PFSK-1 (cell line): ENCODE data around the gene VWF.

ENCODE experiments used
- FOXP2 ChIP-seq: optimal IDR thresholded peaks from 2 replicates; pipeline ENCODE3; 2011; ENCODE audit warnings: borderline replicate concordance, control low read depth, inconsistent platforms; ENCODE audit not compliant: insufficient read depth; ENCODE audit errors: extremely low read length, extremely low read depth
- POLR2AphosphoS5 ChIP-seq: IDR thresholded peaks from 2 replicates; pipeline ENCODE4 v1.6.1; 2012; ENCODE audit warnings: low read depth, mild to moderate bottlenecking, control low read depth, low read length, moderate library complexity
- REST ChIP-seq, 2 experiments: IDR thresholded peaks; 2 replicates each; pipeline versions ENCODE4 v1.6.1 to v1.8.0; 2011 to 2012; ENCODE audit warnings: low read depth in 2 of 2, low read length in 2 of 2, control low read depth in 1 of 2, inconsistent platforms in 1 of 2, mild to moderate bottlenecking in 1 of 2, moderate library complexity in 1 of 2; ENCODE audit not compliant: insufficient read depth in 1 of 2
- SIN3A ChIP-seq: IDR thresholded peaks from 2 replicates; pipeline ENCODE4 v1.6.1; 2012; ENCODE audit warnings: mild to moderate bottlenecking, low read length, moderate library complexity, borderline replicate concordance; ENCODE audit not compliant: insufficient read depth
- TAF1 ChIP-seq: IDR thresholded peaks from 2 replicates; pipeline ENCODE4 v1.6.1; 2012; ENCODE audit warnings: low read length, control low read depth, borderline replicate concordance; ENCODE audit not compliant: insufficient read depth

The VWF gene

DNA sequence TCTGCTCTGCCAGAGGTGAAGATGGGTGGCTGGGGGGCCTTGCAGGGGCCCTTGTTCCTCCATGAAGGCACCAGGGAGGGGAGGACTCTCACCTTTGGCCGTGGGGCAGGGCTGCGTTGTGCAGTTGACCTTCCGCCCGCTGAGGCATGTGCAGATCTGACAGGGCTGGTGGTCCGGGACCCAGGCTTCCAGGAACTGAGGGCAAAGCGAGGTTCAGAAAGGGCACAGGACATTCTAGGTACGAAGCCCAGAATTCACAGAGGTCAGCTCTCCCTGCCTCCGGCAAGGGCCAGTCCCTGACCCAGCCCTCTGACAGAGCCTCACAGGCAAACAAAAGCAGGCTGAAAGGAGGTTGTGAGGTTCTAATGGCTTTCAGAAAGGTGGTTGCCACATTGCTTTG, 139.0 kb downstream of the VWF start:
- TF ChIP-seq SIN3A (no peak), REST (IDR thresholded peaks at IDR 0.05; ENCODE audit: insufficient read depth in 1 of 2, low read depth in 2 of 2, low read length in 2 of 2) (no peak), FOXP2 (no peak), TAF1 (no peak), POLR2AphosphoS5 (no peak)

GRCh38 chr12:5984873-5985272, 139.6 kb downstream of the VWF start:
- no peak for TF ChIP-seq TAF1

- TF ChIP-seq FOXP2: no peak
- no peak for TF ChIP-seq POLR2AphosphoS5
- TF ChIP-seq TAF1: no peak
- no peak for TF ChIP-seq REST (IDR thresholded peaks at IDR 0.05; ENCODE audit: insufficient read depth in 1 of 2, low read depth in 2 of 2, low read length in 2 of 2)
These were observed 142.4 kb downstream of the VWF start for GRCh38 chr12:5982106-5982505.

- no peak for TF ChIP-seq REST (IDR thresholded peaks at IDR 0.05; ENCODE audit: insufficient read depth in 1 of 2, low read depth in 2 of 2, low read length in 2 of 2)
- no peak for TF ChIP-seq TAF1
- no peak for TF ChIP-seq FOXP2
- TF ChIP-seq SIN3A: no peak
- no peak for TF ChIP-seq POLR2AphosphoS5
These were observed 146.9 kb downstream of the VWF start for GRCh38 chr12:5977556-5977955.

DNA sequence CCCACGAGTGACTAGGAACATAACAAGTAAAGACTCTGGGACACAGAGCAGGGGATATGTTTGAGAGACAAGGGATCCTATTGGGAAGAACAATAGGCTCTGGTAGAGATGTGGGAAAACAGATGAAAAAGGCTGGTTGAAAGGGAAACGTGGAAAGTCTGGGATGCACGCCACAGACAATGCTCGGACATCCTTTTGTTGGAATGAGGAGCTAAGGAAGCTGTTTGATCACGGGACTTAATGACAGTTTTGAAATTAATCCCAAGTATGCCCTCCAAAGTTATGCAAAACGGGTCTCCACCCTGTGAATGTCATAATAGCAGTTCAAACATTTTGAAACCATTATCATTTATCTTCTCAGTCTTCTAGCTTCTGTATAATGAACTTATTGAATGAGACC, 147.8 kb downstream of the VWF start:
- no peak for TF ChIP-seq FOXP2
- no peak for TF ChIP-seq TAF1
- TF ChIP-seq REST (IDR thresholded peaks at IDR 0.05; ENCODE audit: insufficient read depth in 1 of 2, low read depth in 2 of 2, low read length in 2 of 2): no peak
